A673 (cell line): Measurements from ENCODE around the gene GALNT9. TPM values are rescaled to one million over a fixed set of nuclear protein-coding genes. Genes with fewer than 3 reads are reported as not detected.

ENCODE experiments used
- BruUV-seq: library from RNA; stranded (reverse); fragments of 400-500 nt; replicated peaks from 2 replicates; lab custom pipeline; 2021; lab: Mats Ljungman, UMichigan
- CTCF ChIA-PET: fragments of 300-600 bp; sonication (Branson Sonifier 250); formaldehyde crosslinking; loops from one replicate; lab custom pipeline; 2022; ENCODE audit warnings: antibody characterized with exemption; lab: Charles Lee
- POLR2A ChIA-PET: fragments of 300-600 bp; sonication (Branson Sonifier 250); formaldehyde crosslinking; loops from one replicate; lab custom pipeline; 2022; ENCODE audit warnings: antibody characterized with exemption; ENCODE audit not compliant: low non-redundant PET; lab: Charles Lee
- DNase-seq: peaks from one replicate; pipeline ENCODE4 v3.0.0-alpha.2; 2015; ENCODE audit warnings: low spot score
- H3K27ac ChIP-seq: fragments of 200-600 bp; sonication (generic); 2 replicates; pipeline ENCODE4 v1.5.1; 2016; ENCODE audit warnings: mixed run types, low read depth, mild to moderate bottlenecking, mixed read lengths, antibody characterized with exemption, low read length; ENCODE audit not compliant: poor library complexity, severe bottlenecking
- H3K27me3 ChIP-seq: fragments of 200-600 bp; sonication (generic); replicated peaks from 2 replicates; pipeline ENCODE4 v1.6.1; 2017; ENCODE audit warnings: mixed run types, low read depth, mild to moderate bottlenecking, mixed read lengths, antibody characterized with exemption, low read length; ENCODE audit not compliant: insufficient read depth, poor library complexity
- H3K36me3 ChIP-seq: fragments of 200-600 bp; sonication (generic); 2 replicates; pipeline ENCODE4 v1.6.1; 2016; ENCODE audit warnings: mixed run types, mild to moderate bottlenecking, mixed read lengths, antibody characterized with exemption, low read length; ENCODE audit not compliant: insufficient read depth, poor library complexity, severe bottlenecking
- H3K4me1 ChIP-seq: fragments of 200-600 bp; sonication (generic); 2 replicates; pipeline ENCODE4 v1.6.1; 2017; ENCODE audit warnings: mixed run types, mild to moderate bottlenecking, mixed read lengths, antibody characterized with exemption, low read length; ENCODE audit not compliant: insufficient read depth, poor library complexity, severe bottlenecking
- H3K4me3 ChIP-seq: fragments of 200-600 bp; sonication (generic); 2 replicates; pipeline ENCODE4 v1.5.1; 2016; ENCODE audit warnings: low read depth, mixed run types, mild to moderate bottlenecking, mixed read lengths, low read length; ENCODE audit not compliant: poor library complexity, severe bottlenecking
- H3K9me3 ChIP-seq: fragments of 200-600 bp; sonication (generic); 2 replicates; pipeline ENCODE4 v1.6.1; 2016; ENCODE audit warnings: mixed run types, low read depth, mild to moderate bottlenecking, mixed read lengths, antibody characterized with exemption, low read length; ENCODE audit not compliant: poor library complexity, severe bottlenecking
- CTCF ChIP-seq: fragments of 300-800, 200-600 bp; sonication (generic); conservative IDR thresholded peaks from 2 replicates; pipeline ENCODE4 v1.5.1; 2017; ENCODE audit warnings: low read depth, mild to moderate bottlenecking, antibody characterized with exemption, low read length, moderate library complexity, mixed read lengths
- EZH2 ChIP-seq: fragments of 200-600 bp; sonication (generic); IDR thresholded peaks from 2 replicates; pipeline ENCODE4 v1.6.1; 2017; ENCODE audit warnings: borderline replicate concordance, low read depth, mild to moderate bottlenecking, mixed read lengths, antibody characterized with exemption, low read length; ENCODE audit not compliant: poor library complexity, severe bottlenecking
- intact Hi-C: fragments of 100-400 bp; cut with micrococcal nuclease; formaldehyde crosslinking; loops from one replicate; pipeline ENCODE4 v1.10.0; 2022; ENCODE audit not compliant: unreplicated experiment
- total RNA-seq: library from RNA; stranded (reverse); gene quantifications from 2 replicates; pipeline ENCODE4 v1.2.3, GENCODE V29; 2021

The GALNT9 gene
- total RNA-seq, 1 experiment from 2014 or later, result 7.4 TPM

- no peak for DNase-seq
- intact Hi-C loops, result no loop called here
- POLR2A ChIA-PET, result no interaction called here
- Histone ChIP-seq H3K27me3 (no peaks in the 10 kb centered on the region), H3K9me3 (no peaks in the 10 kb centered on the region), H3K4me3 (no peak overlapping the region), H3K27ac (no peak overlapping the region), H3K36me3 (no peaks in the 10 kb centered on the region), H3K4me1 (peaks cover 14% of the 10 kb centered on the region)
- no TSS peak for BruUV-seq
- TF ChIP-seq CTCF (no peak), EZH2 (no peak)
- CTCF ChIA-PET, result no interaction called here
These were observed 66.9 kb downstream of the GALNT9 start for GRCh38 chr12:132262256-132263060.

- H3K4me3 ChIP-seq, result no peak overlapping the region
- peaks cover 14% of the 10 kb centered on the region for H3K4me1 ChIP-seq
- ChIA-PET POLR2A (no interaction called here), CTCF (no interaction called here)
- H3K27me3 ChIP-seq, result no peaks in the 10 kb centered on the region
- no peak overlapping the region for H3K27ac ChIP-seq
- H3K9me3 ChIP-seq, result no peaks in the 10 kb centered on the region
- no peaks in the 10 kb centered on the region for H3K36me3 ChIP-seq
- BruUV-seq, result no TSS peak
- intact Hi-C loops, result no loop called here
- TF ChIP-seq CTCF, result no peak
- TF ChIP-seq EZH2, result no peak
- no peak for DNase-seq
These were observed 67.9 kb downstream of the GALNT9 start for GRCh38 chr12:132261328-132262138.

- H3K36me3 ChIP-seq, result no peaks in the 10 kb centered on the region
- H3K27me3 ChIP-seq, result no peaks in the 10 kb centered on the region
- H3K4me3 ChIP-seq, result no peak overlapping the region
- TF ChIP-seq CTCF (no peak), EZH2 (no peak)
- no peak overlapping the region for H3K27ac ChIP-seq
- BruUV-seq, result no TSS peak
- ChIA-PET POLR2A (no interaction called here), CTCF (no interaction called here)
- H3K9me3 ChIP-seq, result no peaks in the 10 kb centered on the region
- intact Hi-C loops, result no loop called here
- H3K4me1 ChIP-seq, result peaks cover 14% of the 10 kb centered on the region
- DNase-seq, result no peak
These were observed 68.7 kb downstream of the GALNT9 start for GRCh38 chr12:132260721-132261120.
